ENCODE results near the gene NR2F6.

The NR2F6 gene

GRCh38 chr19:17263712-17264640 lies 18.3 kb upstream of the NR2F6 start:
- DNase-seq, result no peak

GRCh38 chr19:17262557-17262956 lies 16.8 kb upstream of the NR2F6 start:
- no peak for DNase-seq

DNA sequence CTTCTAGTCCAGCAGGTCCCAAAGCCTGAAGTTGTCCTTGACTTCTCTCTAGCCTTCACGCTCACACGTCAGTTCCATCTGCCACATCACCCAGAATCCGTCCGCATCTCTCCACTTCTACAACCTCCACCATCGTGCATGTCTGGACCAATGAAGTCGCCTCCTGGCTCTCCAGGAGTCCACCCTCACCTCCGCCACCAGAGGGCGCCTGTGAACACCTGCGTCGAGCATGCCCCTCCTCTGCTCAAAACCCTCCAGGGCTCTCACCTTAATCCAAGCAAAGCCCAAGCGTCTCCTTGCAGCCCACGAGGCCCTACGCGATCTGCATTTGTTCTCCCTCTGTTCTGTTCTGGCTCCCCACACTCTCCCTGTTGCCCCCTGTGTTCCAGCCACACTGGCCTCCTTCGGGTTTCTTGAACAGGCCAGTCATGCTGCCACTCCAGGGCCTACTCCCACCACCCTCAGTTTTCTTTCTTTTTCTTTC lies 15.2 kb upstream of the NR2F6 start:
- peak; percentile 71 for DNase-seq

DNA sequence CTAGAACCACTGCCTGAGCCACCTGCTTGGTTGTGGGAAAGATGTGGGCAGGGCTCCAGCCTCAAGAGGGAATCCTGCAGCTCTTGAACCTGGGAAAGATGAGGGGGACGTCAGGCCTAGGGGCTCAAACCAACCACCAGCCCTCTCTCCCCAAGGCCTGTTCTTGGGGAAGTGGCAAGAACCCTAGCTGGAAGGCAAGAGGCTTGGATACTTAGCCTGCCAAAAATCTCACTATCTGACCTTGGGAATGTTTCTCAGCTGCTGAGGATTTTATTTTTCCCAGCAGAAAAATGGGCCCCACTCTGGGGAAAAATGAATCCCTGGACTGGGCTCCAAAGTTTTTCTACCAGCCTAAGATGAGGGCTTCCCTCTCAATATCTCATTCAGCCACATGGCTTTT lies 14.2 kb upstream of the NR2F6 start:
- DNase-seq, result no peak

DNA sequence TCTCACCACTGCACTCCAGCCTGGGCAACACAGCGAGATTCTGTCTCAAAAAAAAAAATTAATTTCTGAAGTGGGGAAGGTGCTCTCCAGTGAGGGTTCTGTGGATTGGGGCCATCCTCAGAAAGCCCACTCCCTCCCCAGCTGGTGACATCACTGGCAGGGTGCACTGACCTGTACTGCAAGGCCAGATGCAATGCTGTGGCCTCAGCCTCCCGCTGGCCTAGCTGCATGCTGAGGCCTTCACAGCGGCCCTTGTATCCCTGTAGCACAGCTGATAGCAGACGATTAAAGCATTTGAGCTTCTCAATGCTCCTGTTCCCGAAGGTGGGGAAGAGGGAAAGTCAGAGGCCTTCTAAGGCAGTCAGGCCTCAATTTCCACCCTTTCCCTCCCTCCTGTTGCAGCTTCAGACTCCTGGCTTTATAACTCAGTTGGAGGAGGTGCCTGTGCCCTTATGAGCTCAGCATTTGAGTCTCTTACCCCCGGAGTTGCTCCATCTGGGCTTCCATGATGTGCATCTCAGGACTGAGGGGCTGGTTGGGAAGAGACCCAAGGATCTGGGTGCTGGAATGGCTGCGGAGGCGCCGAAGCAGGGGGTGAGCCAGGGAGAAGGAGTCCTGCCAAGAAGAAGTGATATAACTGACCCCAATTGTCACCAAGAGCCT lies 13.5 kb upstream of the NR2F6 start:
- no peak for DNase-seq

- DNase-seq, result no peak
Observed at GRCh38 chr19:17256130-17256529, 10.4 kb upstream of the NR2F6 start.

GRCh38 chr19:17255150-17255621 lies 9.5 kb upstream of the NR2F6 start:
- no peak for DNase-seq

- DNase-seq, result no peak
Observed at GRCh38 chr19:17254636-17255035, 8.9 kb upstream of the NR2F6 start.

DNA sequence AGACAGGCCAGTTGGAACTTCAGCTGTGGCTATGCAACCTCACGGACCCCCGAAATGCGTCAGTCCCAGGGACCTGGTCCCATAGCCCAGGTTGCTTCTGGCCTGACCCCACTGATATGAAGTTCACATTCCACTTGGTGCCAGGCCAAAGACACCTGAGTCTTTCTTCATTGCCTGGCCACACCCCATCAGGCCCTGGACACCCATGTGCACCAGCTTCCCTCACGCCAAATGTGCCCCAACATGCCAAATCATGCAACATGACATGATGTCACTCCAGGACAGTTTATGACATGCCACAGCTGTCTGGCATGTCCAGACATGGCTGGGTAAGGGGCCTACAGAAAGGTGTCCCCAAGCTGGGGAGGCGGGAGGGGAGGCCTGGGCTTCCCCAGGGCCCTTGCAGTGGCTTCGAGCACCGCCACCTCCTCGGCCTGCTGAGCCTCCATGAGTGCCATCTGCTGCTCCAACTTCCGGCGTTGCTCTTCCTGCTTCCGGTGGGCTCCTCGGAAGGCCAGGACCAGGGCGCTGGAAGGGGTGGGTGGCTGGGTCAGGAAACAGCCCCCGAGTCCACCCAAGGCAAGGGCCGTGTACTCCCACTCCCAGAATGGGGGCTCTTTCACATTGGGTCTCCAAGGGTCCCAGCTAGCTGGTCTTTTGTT lies 4.3 kb upstream of the NR2F6 start:
- no peak for DNase-seq

DNA sequence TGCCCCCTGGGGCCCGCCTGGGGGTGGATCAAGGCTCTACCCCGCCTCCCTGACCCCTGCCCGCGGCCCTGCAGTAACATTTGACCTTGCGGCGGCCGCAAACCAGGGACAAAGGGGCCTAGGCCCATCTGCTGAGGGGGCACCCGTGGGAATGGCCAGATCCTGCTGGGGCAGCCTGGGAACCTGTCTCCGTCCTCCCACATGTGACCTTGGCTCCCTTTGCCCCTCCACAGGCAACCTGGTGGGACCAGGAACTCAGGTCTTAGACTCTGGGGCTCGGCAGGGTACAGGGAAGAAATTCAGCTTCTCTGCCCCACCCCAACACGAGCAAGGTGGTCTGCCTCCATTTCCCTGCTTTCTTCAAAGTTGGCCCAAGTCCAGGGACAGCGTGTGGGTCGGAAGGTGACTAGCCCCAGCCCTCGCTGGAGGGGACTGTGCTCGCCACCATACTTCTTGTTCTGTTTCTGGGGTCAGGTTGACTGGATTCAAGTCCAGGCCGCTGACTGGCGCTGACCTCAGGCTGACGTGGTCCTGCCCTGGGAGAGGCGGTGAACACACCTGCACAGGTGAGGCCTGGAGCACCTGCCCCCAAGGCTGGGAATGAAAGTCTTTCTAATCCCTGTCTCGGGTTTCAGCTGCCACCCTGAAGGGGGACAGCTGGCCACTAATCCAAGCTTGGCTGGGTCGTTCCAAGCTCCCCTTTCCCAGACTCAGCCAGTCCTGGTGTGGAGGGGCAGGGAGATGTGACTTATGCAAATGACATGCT lies 2.5 kb upstream of the NR2F6 start:
- DNase-seq, result no peak

DNA sequence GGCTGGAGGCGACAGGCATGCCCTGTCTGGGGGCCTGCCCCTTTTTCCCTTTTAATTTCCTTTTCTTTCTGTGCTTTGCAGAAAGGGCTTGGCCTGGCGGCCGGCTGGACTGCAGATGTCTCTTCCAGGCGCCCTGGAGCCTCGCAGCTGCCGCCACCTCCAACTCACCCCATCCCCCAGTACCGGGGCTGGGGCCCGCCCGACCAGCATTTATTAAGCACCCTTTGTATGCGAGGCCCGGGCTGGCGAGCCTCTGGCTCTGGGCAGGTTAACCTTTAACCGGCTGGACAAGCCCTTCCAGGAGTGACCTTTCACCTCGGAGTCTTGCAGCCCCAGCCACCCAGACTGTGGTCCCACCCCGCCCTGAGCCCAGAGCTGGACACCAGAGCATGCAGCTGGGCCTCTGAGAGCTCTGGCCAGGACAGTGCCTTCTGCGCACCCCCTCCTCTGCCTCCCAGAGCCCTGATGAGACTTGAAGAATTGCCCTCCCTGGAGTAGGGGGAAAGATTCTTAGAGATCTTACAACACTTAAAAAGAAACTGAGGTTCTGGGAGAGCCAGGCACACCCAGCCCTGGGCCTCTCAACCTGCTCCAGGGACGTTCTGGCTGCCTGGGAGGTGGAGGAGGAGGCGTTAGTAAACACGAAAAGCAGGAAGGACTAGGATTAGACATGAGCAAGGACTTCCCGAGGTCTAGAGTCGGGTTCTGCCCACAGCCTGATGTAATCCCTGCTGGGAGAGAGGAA lies 1.1 kb upstream of the NR2F6 start:
- DNase-seq, result no peak

DNA sequence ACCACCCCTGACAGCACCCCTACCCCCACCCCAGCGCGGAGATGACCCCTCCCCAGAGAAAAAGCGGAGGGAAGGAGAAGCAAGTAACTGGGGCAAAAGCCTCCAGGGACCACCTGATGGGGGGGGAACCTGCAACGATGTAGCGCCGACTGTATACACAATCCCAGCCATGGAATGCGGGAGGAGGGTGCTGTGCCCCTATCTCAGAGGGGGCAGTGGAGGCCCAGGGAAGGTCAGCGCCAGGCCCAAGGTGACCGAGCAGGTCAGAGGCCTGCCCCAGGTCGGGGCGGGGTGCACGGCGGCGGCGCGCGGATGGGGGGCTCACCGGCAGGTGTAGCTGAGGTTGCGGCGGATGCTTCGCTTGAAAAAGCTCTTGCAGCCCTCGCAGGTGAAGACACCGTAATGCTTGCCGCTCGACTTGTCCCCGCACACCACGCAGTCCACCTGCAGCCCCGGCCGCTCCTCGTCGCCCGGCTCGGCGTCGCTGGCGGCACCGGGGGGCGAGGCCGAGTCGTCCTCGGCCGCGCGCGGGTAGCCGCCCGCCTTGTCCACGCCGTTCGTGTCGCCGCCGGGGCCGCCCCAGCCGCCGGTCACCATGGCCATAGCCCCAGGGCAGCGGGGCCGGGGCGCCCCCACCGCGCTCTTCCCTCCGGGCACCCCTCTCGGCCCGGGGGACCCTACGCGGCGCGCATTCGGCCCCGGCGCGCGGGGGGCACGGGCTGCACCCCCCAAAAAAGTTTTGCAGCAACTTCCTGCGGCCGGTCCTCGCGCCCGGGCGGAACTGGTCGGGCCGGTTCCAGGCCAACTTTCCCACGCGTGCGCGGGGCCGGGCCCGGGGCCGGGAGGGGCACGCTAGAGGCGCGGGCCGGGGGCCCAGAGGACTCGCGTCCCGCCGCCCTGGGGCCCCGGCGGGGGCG lies 843 bp downstream of the NR2F6 start:
- no peak for DNase-seq

- DNase-seq, result no peak
Observed at GRCh38 chr19:17243830-17244617, 1.7 kb downstream of the NR2F6 start.

- no peak for DNase-seq
Observed at GRCh38 chr19:17243211-17243829, 2.4 kb downstream of the NR2F6 start.

DNA sequence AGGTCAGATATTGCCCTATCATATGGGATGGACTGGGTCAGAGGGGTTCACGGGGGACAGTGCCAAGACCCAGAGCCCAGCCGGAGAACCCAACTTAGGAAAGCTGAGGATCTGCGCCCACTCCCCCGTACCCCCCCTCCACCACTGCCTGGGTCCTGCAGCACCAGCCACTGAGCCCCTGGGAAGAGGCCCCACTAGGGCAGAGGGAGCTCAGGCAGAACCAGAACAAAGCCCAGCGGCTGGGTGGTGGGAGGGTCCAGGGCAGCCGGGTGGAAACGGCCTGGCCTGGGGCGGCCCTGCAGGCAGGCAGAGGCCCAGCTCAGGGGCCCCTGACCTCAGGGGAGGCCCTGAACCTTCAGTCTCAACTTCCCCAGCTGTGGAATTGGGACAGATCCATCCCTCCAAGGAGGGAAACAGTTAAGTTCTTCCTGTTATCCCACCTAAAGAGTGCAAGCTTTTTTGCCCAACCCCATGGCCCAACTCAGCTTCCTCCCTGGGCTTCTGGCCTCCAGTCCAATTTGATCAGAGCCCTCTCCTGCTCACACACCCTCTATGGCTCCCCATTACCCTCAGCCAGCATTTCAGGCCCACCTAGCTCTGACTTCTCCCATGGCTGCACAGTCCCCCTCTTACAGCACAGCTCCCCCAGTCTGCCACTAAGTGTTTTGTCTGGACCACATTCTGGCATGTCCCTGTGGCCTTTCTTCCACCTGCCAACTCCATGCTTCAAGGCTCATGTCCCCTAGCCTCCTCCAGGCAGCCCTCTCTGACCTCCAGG lies 3.1 kb downstream of the NR2F6 start:
- DNase-seq, result no peak

DNA sequence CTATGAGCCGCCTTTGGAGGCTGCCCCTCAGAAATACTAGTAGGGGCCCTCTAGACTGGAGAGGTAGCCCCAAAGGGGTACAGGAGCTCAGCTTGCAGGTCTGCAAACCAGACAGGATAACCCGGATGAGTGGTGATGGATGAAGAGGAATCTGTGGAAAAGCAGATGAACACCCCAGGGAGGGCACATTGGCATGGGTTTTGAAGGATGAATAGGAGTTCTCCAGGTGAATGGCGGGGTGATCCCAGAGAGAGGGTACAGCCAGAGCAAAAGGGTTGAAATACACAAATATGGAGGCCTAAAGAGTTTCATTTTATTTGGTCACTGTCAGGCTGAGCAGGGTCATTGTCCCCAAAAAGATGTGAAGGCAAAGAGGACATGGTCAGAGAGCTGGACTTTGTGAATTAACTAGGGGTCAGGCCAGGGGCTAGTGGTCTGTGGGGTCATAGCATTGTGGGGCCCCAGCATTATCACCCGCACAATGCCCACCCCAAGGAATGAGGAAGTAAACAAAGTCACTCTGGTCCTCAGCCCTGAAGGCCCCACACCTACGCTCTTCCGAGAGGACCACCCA lies 4.8 kb downstream of the NR2F6 start:
- no peak for DNase-seq

GRCh38 chr19:17240062-17240752 lies 5.5 kb downstream of the NR2F6 start:
- DNase-seq, result no peak
